GM18498 (cell line): ENCODE data around the gene USP28.
"Not testable (repeated sequence)": the region's sequence is repeated elsewhere in the genome, so short reads cannot be mapped to it uniquely, and the experiment has no call there.

ENCODE experiments used
- ATAC-seq: cut with Tn5 transposase; IDR thresholded peaks from one replicate; pipeline ENCODE4 v1.9.1; 2021; ENCODE audit warnings: mild to moderate bottlenecking, moderate library complexity; ENCODE audit not compliant: unreplicated experiment

USP28 gene

GRCh38 chr11:113875234-113876073 lies at the start of gene USP28:
USP28 (minus strand) TSS chr11:113875572; CDS start chr11:113875501, 71 bp downstream.
- peak; percentile 88 for ATAC-seq

- ATAC-seq, result no peak
These were observed 48.2 kb upstream of the USP28 start for GRCh38 chr11:113923572-113923971.

- not testable (repeated sequence) for ATAC-seq
These were observed 36.1 kb upstream of the USP28 start for GRCh38 chr11:113911491-113911890.

GRCh38 chr11:113908098-113908497 lies 32.7 kb upstream of the USP28 start:
- ATAC-seq, result no peak

GRCh38 chr11:113907681-113908080 lies 32.3 kb upstream of the USP28 start:
- no peak for ATAC-seq

GRCh38 chr11:113907152-113907551 lies 31.8 kb upstream of the USP28 start:
- ATAC-seq, result no peak

- ATAC-seq, result no peak
These were observed 31.1 kb upstream of the USP28 start for GRCh38 chr11:113906516-113906915.

GRCh38 chr11:113906038-113906437 lies 30.7 kb upstream of the USP28 start:
- no peak for ATAC-seq

GRCh38 chr11:113904379-113905101 lies 29.2 kb upstream of the USP28 start, which contains the start of gene HTR3B:
HTR3B (plus strand) TSS chr11:113904796; CDS start chr11:113904934, 138 bp downstream.
- ATAC-seq, result no peak

- ATAC-seq, result no peak
These were observed 25.8 kb upstream of the USP28 start for GRCh38 chr11:113901141-113901540.

- ATAC-seq, result peak; percentile 57
These were observed 20.9 kb upstream of the USP28 start for GRCh38 chr11:113896156-113896879.

GRCh38 chr11:113895367-113896155 lies 20.2 kb upstream of the USP28 start:
- no peak for ATAC-seq

GRCh38 chr11:113894421-113894996 lies 19.1 kb upstream of the USP28 start:
- ATAC-seq, result peak; percentile 70

- ATAC-seq, result no peak
These were observed 13.5 kb upstream of the USP28 start for GRCh38 chr11:113888848-113889247.

- ATAC-seq, result no peak
These were observed 10.5 kb upstream of the USP28 start for GRCh38 chr11:113885897-113886296.

GRCh38 chr11:113884361-113884836 lies 9.0 kb upstream of the USP28 start:
- no peak for ATAC-seq

GRCh38 chr11:113881856-113882255 lies 6.5 kb upstream of the USP28 start:
- no peak for ATAC-seq

GRCh38 chr11:113880971-113881370 lies 5.6 kb upstream of the USP28 start:
- no peak for ATAC-seq

GRCh38 chr11:113879446-113879845 lies 4.1 kb upstream of the USP28 start:
- ATAC-seq, result not testable (repeated sequence)

GRCh38 chr11:113877670-113878055 lies 2.3 kb upstream of the USP28 start:
- ATAC-seq, result no peak
